ENCODE measurements around the gene SYPL2.

SYPL2 gene

DNA sequence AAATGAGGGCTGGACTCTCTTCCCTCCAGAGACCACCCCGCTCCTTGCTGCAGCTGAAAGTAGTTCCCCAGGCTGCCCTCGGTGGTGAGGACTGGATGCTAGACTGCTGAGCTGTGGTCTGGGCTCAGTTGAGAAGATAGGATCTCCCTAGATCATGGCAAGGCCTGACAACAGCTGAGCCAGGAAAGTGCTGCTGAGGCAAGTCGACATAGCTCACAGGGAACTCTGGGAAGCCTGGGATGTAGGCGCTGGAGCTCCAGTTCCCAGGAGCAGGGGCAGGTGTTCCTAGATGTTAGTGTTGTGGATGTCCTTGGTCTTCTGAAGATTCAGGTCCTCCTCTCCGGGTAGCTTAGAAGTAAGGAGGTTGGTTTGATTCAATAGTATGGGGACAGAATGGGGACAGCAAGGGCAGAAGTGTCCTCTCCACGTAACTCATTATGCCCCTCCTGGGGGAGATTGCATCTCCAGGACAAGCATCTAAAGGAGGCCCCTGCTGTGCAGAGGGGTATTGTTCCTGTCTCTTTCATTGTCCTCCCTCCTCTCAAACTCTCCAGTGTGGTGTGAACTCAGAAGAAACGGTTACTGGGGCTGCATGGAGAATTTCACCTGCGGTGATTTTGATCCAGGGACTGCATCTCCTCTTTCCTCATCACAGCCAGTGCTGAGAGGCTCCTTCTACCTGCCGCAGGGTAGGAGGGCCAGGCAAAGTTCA is 31.3 kb downstream of the SYPL2 start:
- Histone ChIP-seq H3F3A (ENCODE audit: control insufficient read depth, insufficient read depth) (no peaks in the 10 kb centered on the region; the same call in 1 of the 2 replicates), H3K79me2 (ENCODE audit: control insufficient read depth, low read length) (peaks cover 17% of the 10 kb centered on the region), H3K4me3 (ENCODE audit: low read length) (no peak overlapping the region), H3K27ac (ENCODE audit: low read depth, low read length) (no peak overlapping the region), H3K27me3 (ENCODE audit: control insufficient read depth, low read length) (no peaks in the 10 kb centered on the region), H4K20me1 (ENCODE audit: control insufficient read depth, insufficient read depth, low read depth, low read length) (no peaks in the 10 kb centered on the region), H3K9me3 (ENCODE audit: control insufficient read depth, insufficient read depth, low read length) (no peaks in the 10 kb centered on the region), H3K4me2 (ENCODE audit: low read length) (no peak overlapping the region), H3K4me1 (ENCODE audit: control insufficient read depth, low read length) (peaks cover 13% of the 10 kb centered on the region), H3K36me3 (ENCODE audit: control insufficient read depth, low read length) (peaks cover 30% of the 10 kb centered on the region), H3K9me2 (replicated peaks; ENCODE audit: control insufficient read depth, low read length) (no peaks in the 10 kb centered on the region)
- TF ChIP-seq, protein P1, sequence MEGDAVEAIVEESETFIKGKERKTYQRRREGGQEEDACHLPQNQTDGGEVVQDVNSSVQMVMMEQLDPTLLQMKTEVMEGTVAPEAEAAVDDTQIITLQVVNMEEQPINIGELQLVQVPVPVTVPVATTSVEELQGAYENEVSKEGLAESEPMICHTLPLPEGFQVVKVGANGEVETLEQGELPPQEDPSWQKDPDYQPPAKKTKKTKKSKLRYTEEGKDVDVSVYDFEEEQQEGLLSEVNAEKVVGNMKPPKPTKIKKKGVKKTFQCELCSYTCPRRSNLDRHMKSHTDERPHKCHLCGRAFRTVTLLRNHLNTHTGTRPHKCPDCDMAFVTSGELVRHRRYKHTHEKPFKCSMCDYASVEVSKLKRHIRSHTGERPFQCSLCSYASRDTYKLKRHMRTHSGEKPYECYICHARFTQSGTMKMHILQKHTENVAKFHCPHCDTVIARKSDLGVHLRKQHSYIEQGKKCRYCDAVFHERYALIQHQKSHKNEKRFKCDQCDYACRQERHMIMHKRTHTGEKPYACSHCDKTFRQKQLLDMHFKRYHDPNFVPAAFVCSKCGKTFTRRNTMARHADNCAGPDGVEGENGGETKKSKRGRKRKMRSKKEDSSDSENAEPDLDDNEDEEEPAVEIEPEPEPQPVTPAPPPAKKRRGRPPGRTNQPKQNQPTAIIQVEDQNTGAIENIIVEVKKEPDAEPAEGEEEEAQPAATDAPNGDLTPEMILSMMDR (IDR thresholded peaks at IDR 0.05; ENCODE audit: low read depth, low read length, poor library complexity, severe bottlenecking): no peak
- TF ChIP-seq EZH2phosphoT487 (IDR thresholded peaks at IDR 0.05; ENCODE audit: borderline replicate concordance, low read length): no peak

DNA sequence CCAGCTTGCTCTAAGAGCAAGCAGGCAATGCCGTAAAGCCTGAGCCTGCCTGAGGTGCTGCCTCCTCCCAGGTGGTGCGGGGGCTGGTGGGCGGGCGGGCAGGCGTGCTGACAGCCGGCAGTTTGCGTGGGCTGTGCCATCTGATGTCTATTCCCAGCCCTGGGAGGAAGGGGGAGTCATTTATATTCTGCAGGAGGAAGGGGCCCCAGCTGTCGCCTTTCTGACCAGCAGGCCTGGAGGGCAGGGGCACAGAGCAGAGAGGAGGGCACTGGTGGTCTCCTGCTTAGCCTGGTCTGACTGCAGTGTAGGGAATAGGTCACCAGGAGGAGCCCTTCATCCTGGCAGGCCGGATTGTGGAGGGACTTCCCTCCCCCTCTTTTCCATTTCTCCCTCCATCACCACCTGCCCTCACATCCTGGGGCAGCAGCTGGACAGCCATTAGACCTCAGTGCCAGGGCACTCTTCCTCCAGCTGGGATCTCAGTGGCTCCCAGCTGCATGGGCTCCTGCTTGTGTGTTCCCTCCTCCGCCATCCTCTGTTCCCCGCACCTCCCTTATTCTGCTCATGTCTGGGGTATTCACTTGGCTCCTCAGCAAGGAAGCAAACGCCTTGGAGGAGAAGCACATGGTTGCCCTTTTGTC is 31.9 kb downstream of the SYPL2 start:
- H3K27me3 ChIP-seq (ENCODE audit: control insufficient read depth, low read length): no peaks in the 10 kb centered on the region
- no peak overlapping the region for H3K27ac ChIP-seq (ENCODE audit: low read depth, low read length)
- no peaks in the 10 kb centered on the region for H3K9me3 ChIP-seq (ENCODE audit: control insufficient read depth, insufficient read depth, low read length)
- H3K9me2 ChIP-seq (replicated peaks; ENCODE audit: control insufficient read depth, low read length): no peaks in the 10 kb centered on the region
- no peak for TF ChIP-seq EZH2phosphoT487 (IDR thresholded peaks at IDR 0.05; ENCODE audit: borderline replicate concordance, low read length)
- TF ChIP-seq, protein P1 (IDR thresholded peaks at IDR 0.05; ENCODE audit: low read depth, low read length, poor library complexity, severe bottlenecking): peak; percentile 53
- H3K36me3 ChIP-seq (ENCODE audit: control insufficient read depth, low read length): peaks cover 30% of the 10 kb centered on the region
- H3K4me1 ChIP-seq (ENCODE audit: control insufficient read depth, low read length): peaks cover 12% of the 10 kb centered on the region
- no peaks in the 10 kb centered on the region for H4K20me1 ChIP-seq (ENCODE audit: control insufficient read depth, insufficient read depth, low read depth, low read length)
- H3F3A ChIP-seq (ENCODE audit: control insufficient read depth, insufficient read depth): no peaks in the 10 kb centered on the region; the same call in 1 of the 2 replicates
- H3K79me2 ChIP-seq (ENCODE audit: control insufficient read depth, low read length): peaks cover 17% of the 10 kb centered on the region
- H3K4me2 ChIP-seq (ENCODE audit: low read length): no peak overlapping the region
- H3K4me3 ChIP-seq (ENCODE audit: low read length): no peak overlapping the region

- H3K9me2 ChIP-seq (replicated peaks; ENCODE audit: control insufficient read depth, low read length): no peaks in the 10 kb centered on the region
- H3K27ac ChIP-seq (ENCODE audit: low read depth, low read length): no peak overlapping the region
- H3K79me2 ChIP-seq (ENCODE audit: control insufficient read depth, low read length): peaks cover 17% of the 10 kb centered on the region
- H3K4me3 ChIP-seq (ENCODE audit: low read length): no peak overlapping the region
- peaks cover 28% of the 10 kb centered on the region for H3K36me3 ChIP-seq (ENCODE audit: control insufficient read depth, low read length)
- no peaks in the 10 kb centered on the region for H3K9me3 ChIP-seq (ENCODE audit: control insufficient read depth, insufficient read depth, low read length)
- TF ChIP-seq EZH2phosphoT487 (IDR thresholded peaks at IDR 0.05; ENCODE audit: borderline replicate concordance, low read length): no peak
- TF ChIP-seq, protein P1 (IDR thresholded peaks at IDR 0.05; ENCODE audit: low read depth, low read length, poor library complexity, severe bottlenecking): no peak
- no peaks in the 10 kb centered on the region for H3F3A ChIP-seq (ENCODE audit: control insufficient read depth, insufficient read depth)
- no peaks in the 10 kb centered on the region for H4K20me1 ChIP-seq (ENCODE audit: control insufficient read depth, insufficient read depth, low read depth, low read length)
- H3K4me1 ChIP-seq (ENCODE audit: control insufficient read depth, low read length): peaks cover 7% of the 10 kb centered on the region
- H3K27me3 ChIP-seq (ENCODE audit: control insufficient read depth, low read length): no peaks in the 10 kb centered on the region
- H3K4me2 ChIP-seq (ENCODE audit: low read length): no peak overlapping the region
Observed at GRCh38 chr1:109499081-109499480, 32.7 kb downstream of the SYPL2 start.
